ENCODE data around the gene TRIM16. TPM values are rescaled to one million over a fixed set of nuclear protein-coding genes. Genes with fewer than 3 reads are reported as not detected.
"Not testable (repeated sequence)": the region's sequence is repeated elsewhere in the genome, so short reads cannot be mapped to it uniquely, and the experiment has no call there.

TRIM16 gene
- total RNA-seq, 1 donor, result 36.7 TPM

DNA sequence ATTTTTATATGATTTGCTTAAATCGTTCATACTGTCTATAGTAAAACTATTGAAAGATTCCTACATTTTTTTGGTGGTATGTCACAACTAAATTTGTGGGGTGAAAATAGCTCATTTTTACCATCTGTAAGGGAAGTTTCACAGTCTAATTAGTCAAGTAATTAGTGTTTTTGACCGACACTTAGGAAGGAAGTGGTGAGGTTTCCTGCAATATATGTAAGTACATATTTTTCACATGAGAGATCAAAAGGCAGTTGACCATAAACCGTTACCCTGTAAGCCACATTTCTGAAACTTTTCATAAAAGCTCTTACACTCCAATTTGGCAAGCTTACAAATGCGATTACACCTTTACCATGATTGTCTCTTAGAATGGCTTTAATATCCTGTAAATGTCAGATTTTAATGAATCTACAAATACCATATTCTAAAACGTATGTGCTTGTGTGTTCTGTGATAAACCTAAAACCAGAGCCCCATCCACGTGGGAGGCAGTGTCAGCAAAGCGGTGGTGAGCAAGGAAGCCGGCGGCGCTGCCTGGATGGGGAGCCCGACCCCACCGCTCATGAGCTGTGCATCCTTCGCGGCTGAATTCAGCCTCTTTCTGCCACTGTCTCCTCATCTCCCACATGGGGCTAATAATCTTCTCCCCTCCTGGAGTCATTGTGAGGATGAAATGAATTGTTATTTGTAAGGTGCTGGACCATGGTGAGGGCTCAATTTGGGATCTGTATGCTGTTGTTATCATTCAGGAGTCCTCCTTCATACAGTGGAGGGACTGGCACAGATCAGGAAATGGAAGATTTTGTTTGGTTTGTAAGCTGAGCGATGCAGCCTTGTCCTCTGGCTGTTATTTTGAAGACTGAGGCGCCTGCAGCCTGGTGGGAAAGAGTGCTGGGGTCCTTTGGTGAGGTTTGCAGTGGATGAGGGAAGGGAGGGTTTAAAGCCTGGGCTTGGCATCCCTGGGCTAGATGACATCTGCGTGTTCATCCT lies 94.3 kb downstream of the TRIM16 start:
- not testable (repeated sequence) for H3K4me3 ChIP-seq (ENCODE audit: low read depth, low read length); DNase-seq (ENCODE audit: low read depth)

GRCh38 chr17:15588017-15588416 lies 96.1 kb downstream of the TRIM16 start:
- not testable (repeated sequence) for DNase-seq (ENCODE audit: low read depth); H3K4me3 ChIP-seq (ENCODE audit: low read depth, low read length)

GRCh38 chr17:15583313-15583712 lies 100.8 kb downstream of the TRIM16 start:
- not testable (repeated sequence) for DNase-seq (ENCODE audit: low read depth); H3K4me3 ChIP-seq (ENCODE audit: low read depth, low read length)

GRCh38 chr17:15581462-15581861 lies 102.6 kb downstream of the TRIM16 start:
- not testable (repeated sequence) for DNase-seq (ENCODE audit: low read depth); H3K4me3 ChIP-seq (ENCODE audit: low read depth, low read length)

Small RNAs within 50 kb of the gene (small RNA-seq; reads per million reads assigned to genes)
- gene AC005838.1 (not detected), gene ZNF29P (not detected)

Other genes with a start within 250 kb of the TRIM16 start
- 2.9 TPM in 1 of 2 replicates, not detected in the other for gene CDRT4, start 216.7 kb downstream of the TRIM16 start, total RNA-seq (ENCODE audit: low replicate concordance)
- 22.6 and 25.1 TPM in 2 replicates for gene TVP23C, start 120.8 kb downstream of the TRIM16 start, total RNA-seq (ENCODE audit: low replicate concordance)
- gene FBXW10B, start 64.6 kb downstream of the TRIM16 start, total RNA-seq (ENCODE audit: low replicate concordance), result 0.27 TPM in 1 of 2 replicates, not detected in the other
- gene ZNF286A, start 15.4 kb upstream of the TRIM16 start, total RNA-seq (ENCODE audit: low replicate concordance), result 33.7 and 86.2 TPM in 2 replicates
- 0.65 TPM in 1 of 2 replicates, not detected in the other for gene TBC1D26, start 48.0 kb upstream of the TRIM16 start, total RNA-seq (ENCODE audit: low replicate concordance)

All from fibroblast of the aortic adventitia (primary cell).